NCI-H2196 (cell line): ENCODE measurements around the gene BNIPL.
A peak's percentile ranks its signal among the peaks of the same experiment; 100 is the strongest.

ENCODE experiments used
- DNase-seq: peaks from one replicate; lab custom pipeline; 2025; ENCODE audit not compliant: unreplicated experiment; lab: John Stamatoyannopoulos, UW

The BNIPL gene

GRCh38 chr1:151056149-151056548 is 19.8 kb downstream of the BNIPL start:
- DNase-seq: no peak

- DNase-seq: peak; percentile 54
Observed at GRCh38 chr1:151058692-151059091, 22.3 kb downstream of the BNIPL start.

GRCh38 chr1:151059109-151060006 is 23.0 kb downstream of the BNIPL start, which contains the start of gene CDC42SE1:
Gene CDC42SE1 (minus strand): TSS chr1:151059622. CDS start chr1:151055730, 3,892 bp downstream.
- peak; percentile 83 for DNase-seq

- peak; percentile 25 for DNase-seq
Observed at GRCh38 chr1:151060007-151060656, 23.7 kb downstream of the BNIPL start, which contains the start of gene MLLT11. Gene MLLT11 (plus strand): TSS chr1:151060397. CDS start chr1:151067225, 6,828 bp downstream.

- no peak for DNase-seq
Observed at GRCh38 chr1:151060657-151061421, 24.5 kb downstream of the BNIPL start.

GRCh38 chr1:151061704-151062103 is 25.3 kb downstream of the BNIPL start:
- no peak for DNase-seq

GRCh38 chr1:151062741-151063371 is 26.5 kb downstream of the BNIPL start:
- no peak for DNase-seq

GRCh38 chr1:151065089-151065645 is 28.8 kb downstream of the BNIPL start:
- no peak for DNase-seq

GRCh38 chr1:151067185-151067584 is 30.8 kb downstream of the BNIPL start:
- no peak for DNase-seq

- no peak for DNase-seq
Observed at GRCh38 chr1:151069103-151069486, 32.7 kb downstream of the BNIPL start.

GRCh38 chr1:151070474-151071276 is 34.3 kb downstream of the BNIPL start, which contains the start of gene GABPB2:
Gene GABPB2 (plus strand): TSS chr1:151070761. CDS start chr1:151088190, 17,429 bp downstream.
- DNase-seq: peak; percentile 92

- DNase-seq: no peak
Observed at GRCh38 chr1:151072224-151072623, 35.8 kb downstream of the BNIPL start.

- DNase-seq: no peak
Observed at GRCh38 chr1:151085953-151086559, 49.7 kb downstream of the BNIPL start.
